ENCODE results near the gene ITGB3. TPM values are rescaled to one million over a fixed set of nuclear protein-coding genes. Genes with fewer than 3 reads are reported as not detected.
A peak's percentile ranks its signal among the peaks of the same experiment; 100 is the strongest.

Gene ITGB3
- total and polyA plus RNA-seq, 9 of the 15 experiments (the other 6 are each of a cell fraction or from before 2014, with no cell fraction given), result 0.08 to 2.6 (median 0.62) TPM; not detected in 1

GRCh38 chr17:47210105-47210504, 43.5 kb upstream of the ITGB3 start (continued):
- TF ChIP-seq MLX (CRISPR knock-in tag; conservative IDR thresholded peaks at IDR 0.05), result no peak
- TF ChIP-seq HNRNPL (IDR thresholded peaks at IDR 0.05; ENCODE audit: low read depth, low read length), result no peak
- no peak for TF ChIP-seq ARID3A (IDR thresholded peaks at IDR 0.05; ENCODE audit: borderline replicate concordance, low read depth, low read length)
- TF ChIP-seq ZNF696 (CRISPR knock-in tag; conservative IDR thresholded peaks at IDR 0.05), result no peak
- TF ChIP-seq FOXJ3 (CRISPR knock-in tag; IDR thresholded peaks at IDR 0.05), result no peak
- TF ChIP-seq FOXP1 (CRISPR knock-in tag; IDR thresholded peaks at IDR 0.05), result no peak
- TF ChIP-seq RNF2 (IDR thresholded peaks at IDR 0.05), result no peak
- no peak for TF ChIP-seq ZFP30 (CRISPR knock-in tag; IDR thresholded peaks at IDR 0.05; ENCODE audit: borderline replicate concordance)
- no peak for TF ChIP-seq HES1 (IDR thresholded peaks at IDR 0.05; ENCODE audit: low read depth)
- 0 out of 2 replicates have a peak, but pooled peaks have one; percentile 28 for TF ChIP-seq HDGF (IDR thresholded peaks at IDR 0.05)
- peak; percentile 67 for TF ChIP-seq ZFX (CRISPR knock-in tag; IDR thresholded peaks at IDR 0.05)
- TF ChIP-seq SP1 (CRISPR knock-in tag; IDR thresholded peaks at IDR 0.05), result 0 out of 2 replicates have a peak, but pooled peaks have one; percentile 20
- TF ChIP-seq TRIM25 (IDR thresholded peaks at IDR 0.05; ENCODE audit: borderline replicate concordance), result no peak
- no peak for TF ChIP-seq CTBP1 (IDR thresholded peaks at IDR 0.05; ENCODE audit: borderline replicate concordance)
- TF ChIP-seq ZNF586 (CRISPR knock-in tag; conservative IDR thresholded peaks at IDR 0.05), result no peak
- TF ChIP-seq ZNF232 (CRISPR knock-in tag; IDR thresholded peaks at IDR 0.05), result no peak
- TF ChIP-seq ZNF655 (CRISPR knock-in tag; IDR thresholded peaks at IDR 0.05), result no peak
- TF ChIP-seq CHD2 (IDR thresholded peaks at IDR 0.05; ENCODE audit: low read depth, low read length), result no peak
- TF ChIP-seq ZNF134 (CRISPR knock-in tag; conservative IDR thresholded peaks at IDR 0.05), result no peak
- TF ChIP-seq SREBF1 (IDR thresholded peaks at IDR 0.05; ENCODE audit: borderline replicate concordance, low read depth, low read length), result no peak
- no peak; the same call in 1 of the 2 replicates for TF ChIP-seq MEF2D (tag; conservative IDR thresholded peaks at IDR 0.05; ENCODE audit: low read depth)
